Endothelial cell of hepatic sinusoid (primary cell): ENCODE measurements around the gene ATG2A.

Experiments used
- in situ Hi-C: cut with HindIII; loops from 2 replicates; pipeline ENCODE4 v1.10.0; 2017; ENCODE audit warnings: low sequenced_read_pairs

ATG2A gene

GRCh38 chr11:64916775-64917662 lies at the start of gene ATG2A:
Gene ATG2A (minus strand): TSS chr11:64917209. CDS start chr11:64917135, 74 bp downstream.
- in situ Hi-C loops, result no loop called here

DNA sequence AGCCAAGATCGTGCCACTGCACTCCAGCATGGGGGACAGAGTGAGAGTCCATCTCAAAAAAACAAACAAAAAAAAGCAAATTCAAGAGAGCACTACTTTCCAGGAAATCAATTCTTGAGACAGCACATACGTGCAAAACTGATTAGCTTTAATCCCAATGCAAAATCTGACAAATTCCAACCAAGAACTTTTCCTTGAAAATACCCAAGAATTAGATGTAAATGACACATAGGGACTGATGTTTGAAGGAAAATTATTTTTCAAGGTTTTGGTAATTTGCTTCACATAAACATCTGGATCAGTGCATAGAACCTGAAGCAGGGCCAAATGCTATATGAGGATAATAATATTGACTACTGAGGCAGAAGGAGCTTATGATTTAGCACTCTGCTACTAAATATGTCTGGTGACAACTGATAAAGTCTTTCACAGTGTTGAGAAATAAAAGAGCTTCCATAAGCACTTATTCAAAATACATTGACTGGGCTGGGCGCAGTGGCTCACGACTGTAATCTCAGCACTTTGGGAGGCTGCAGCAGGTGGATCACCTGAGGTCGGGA lies 46.1 kb upstream of the ATG2A start:
- in situ Hi-C loops, result no loop called here

DNA sequence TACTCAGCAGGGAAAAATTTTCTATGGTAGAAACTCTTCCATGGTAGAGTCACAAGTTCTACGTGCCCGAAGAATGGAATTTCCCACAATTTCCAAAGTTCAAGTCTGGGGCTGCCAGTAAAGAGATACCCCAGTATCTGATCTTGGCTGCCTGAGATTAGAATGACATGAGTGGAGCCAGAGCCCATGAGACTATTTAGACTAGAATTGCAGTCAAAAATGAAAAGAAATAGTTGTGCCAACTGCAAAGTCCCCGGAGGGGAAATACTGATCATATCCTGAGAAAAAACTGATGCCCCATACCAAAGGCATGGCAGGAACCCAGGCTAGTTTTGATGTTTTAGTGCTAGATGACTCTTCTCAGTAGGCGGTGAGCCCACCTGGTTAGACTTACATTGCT lies 43.7 kb upstream of the ATG2A start:
- in situ Hi-C loops, result no loop called here

GRCh38 chr11:64959498-64959897 lies 42.5 kb upstream of the ATG2A start:
- in situ Hi-C loops, result no loop called here

GRCh38 chr11:64954201-64954600 lies 37.2 kb upstream of the ATG2A start:
- in situ Hi-C loops, result no loop called here

DNA sequence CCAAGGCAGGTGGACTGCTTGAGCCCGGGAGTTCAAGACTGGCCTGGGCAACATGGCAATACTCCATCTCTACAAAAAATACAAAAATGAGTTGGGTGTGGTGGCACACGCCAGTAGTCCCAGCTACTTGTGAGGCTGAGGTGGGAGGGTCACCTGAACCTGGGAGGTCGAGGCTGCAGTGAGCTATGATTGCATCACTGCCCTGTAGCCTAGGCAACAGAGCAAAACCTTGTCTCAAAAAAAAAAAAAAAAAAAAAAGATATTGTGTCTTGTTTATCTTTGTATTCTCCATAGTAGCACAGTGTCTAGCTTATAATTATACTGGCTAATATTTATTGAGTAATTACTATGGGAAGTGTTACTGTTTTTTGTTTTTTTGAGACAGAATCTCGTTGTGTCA lies 34.5 kb upstream of the ATG2A start:
- in situ Hi-C loops, result no loop called here

DNA sequence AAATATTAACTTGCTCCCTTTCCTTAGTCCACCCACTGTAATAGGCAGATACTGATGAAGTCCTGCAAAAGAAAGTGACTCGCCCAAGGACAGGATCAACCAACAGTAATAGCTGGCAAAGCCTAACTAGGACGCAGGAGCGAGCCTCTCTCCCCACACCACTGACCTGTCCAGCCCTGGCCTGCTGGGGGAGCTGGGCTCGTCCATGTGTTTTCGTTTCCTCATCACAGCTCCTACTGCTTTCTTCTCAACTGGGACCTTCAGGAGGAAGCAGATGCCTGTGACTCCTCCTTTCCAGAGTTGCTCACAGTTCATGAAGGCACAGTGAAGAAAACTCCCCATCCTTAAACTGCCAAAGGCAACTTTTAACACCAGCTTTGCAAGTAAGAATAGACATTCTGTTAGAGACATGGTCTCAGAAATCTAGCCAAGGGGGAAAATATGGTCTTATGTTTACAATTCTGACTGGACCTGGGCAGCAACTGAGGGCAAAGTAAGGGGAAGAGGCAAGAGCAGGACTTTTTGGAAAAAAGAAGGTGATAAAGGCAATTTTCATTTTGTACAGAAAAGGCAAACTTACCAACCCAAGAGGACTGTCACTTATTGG lies 30.3 kb upstream of the ATG2A start:
- in situ Hi-C loops, result no loop called here

DNA sequence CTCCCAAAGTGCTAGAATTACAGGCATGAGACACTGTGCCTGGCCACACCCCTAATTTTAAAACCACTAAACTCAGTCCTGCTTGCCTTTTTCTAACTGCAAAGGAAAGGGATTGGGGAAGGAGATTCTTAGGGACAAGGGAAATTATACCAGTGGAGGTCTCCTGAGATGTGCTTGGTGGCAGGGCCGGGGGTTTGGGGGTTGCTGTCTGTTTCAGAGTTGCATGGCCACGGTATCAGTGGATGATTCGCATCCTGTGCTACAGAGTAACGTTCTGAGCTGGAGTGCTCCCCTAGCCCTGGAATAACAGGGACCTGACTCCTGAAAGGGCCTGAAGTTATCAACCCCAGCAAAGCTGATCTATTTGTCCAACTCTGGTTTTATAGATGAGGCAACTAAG lies 19.5 kb upstream of the ATG2A start:
- in situ Hi-C loops, result no loop called here

DNA sequence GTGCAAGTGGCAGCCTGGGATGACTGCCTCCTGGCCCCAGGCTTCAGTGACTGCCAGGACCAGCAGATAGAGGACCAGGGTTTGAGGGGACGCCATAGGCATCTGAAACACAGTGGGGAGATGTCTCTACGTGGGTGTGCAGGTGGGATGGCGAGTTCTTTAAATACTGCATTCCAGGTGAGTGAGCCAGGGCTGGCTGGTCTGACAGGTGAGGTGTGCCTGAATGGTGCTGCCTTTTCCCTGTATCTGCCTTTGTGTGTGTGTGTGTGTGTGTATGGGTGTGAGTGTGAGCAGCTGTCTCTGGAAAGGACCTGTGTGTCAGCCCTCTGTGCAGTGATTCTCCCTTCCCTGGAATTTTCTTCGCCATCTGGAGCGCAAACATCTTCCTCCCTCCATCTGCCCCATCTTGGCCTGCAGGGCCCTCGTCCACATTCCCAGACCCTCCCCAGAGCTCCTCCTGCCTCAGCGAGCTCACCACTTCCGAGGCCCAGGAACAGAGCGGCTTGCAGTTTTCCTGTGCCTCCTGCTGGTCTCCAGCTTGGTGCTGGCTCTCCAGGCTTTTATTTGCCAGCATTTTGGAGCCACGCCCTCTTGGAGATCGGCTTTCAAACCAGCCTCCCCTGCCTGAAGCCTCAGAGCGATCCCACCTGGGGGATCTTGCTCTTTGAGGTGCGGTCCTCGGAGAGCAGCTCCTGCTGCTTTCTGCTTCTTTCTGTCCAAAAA lies 18.5 kb upstream of the ATG2A start, which contains the start of gene GPHA2:
GPHA2 (minus strand) TSS at position 535 of the 723 bp plus-strand sequence; CDS start at position 102, 433 bp downstream.
- in situ Hi-C loops, result no loop called here

GRCh38 chr11:64934682-64935358 lies 17.8 kb upstream of the ATG2A start:
- in situ Hi-C loops, result loop anchor here (5.0 kb wide), 5 partner anchors 32 to 143 kb away; no protein-coding TSS in a partner anchor

GRCh38 chr11:64933935-64934681 lies 17.1 kb upstream of the ATG2A start:
- in situ Hi-C loops, result loop anchor here (5.0 kb wide), 5 partner anchors 33 to 142 kb away; no protein-coding TSS in a partner anchor

GRCh38 chr11:64933213-64933934 lies 16.4 kb upstream of the ATG2A start:
- in situ Hi-C loops, result loop anchor here (5.0 kb wide), 5 partner anchors 34 to 141 kb away; no protein-coding TSS in a partner anchor

DNA sequence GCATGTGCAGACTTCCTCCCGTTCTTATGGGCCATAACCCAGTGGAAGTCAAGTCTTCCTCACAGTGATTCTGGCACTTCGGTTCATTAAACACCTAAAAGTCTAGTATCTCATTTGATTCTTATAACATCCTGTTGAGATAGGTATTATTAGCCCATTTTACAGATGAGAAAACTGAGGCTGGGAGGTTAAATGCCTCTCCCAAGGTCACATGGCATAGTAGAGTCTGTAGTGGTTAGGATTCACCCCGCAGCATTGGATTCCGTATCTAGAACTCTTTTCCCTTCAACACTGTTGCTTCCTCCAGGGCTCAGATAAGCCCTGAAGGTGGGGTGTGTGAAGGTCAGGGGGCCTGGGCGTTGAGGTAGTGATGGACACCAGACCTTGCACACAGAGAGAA lies 15.3 kb upstream of the ATG2A start:
- in situ Hi-C loops, result loop anchor here (5.0 kb wide), 5 partner anchors 35 to 140 kb away; no protein-coding TSS in a partner anchor

DNA sequence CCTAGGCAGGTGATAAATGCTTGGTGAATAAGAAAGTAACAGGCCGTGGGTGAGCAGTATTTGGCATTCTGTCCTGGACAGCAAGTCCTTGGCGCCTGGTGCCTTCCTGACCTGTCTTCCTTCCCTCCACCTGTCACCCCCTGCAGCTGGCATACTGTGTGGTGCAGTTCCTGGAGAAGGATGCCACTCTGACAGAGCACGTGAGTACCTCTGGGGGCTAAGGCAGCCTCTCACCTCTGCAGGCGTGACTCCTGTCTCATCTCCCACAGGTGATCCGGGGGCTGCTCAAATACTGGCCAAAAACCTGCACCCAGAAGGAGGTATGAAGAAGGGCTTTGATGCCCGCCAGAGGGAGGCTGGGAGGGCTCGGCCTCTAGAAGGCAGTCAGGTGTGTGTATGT lies 14.3 kb upstream of the ATG2A start:
- in situ Hi-C loops, result loop anchor here (5.0 kb wide), 5 partner anchors 36 to 139 kb away; no protein-coding TSS in a partner anchor

DNA sequence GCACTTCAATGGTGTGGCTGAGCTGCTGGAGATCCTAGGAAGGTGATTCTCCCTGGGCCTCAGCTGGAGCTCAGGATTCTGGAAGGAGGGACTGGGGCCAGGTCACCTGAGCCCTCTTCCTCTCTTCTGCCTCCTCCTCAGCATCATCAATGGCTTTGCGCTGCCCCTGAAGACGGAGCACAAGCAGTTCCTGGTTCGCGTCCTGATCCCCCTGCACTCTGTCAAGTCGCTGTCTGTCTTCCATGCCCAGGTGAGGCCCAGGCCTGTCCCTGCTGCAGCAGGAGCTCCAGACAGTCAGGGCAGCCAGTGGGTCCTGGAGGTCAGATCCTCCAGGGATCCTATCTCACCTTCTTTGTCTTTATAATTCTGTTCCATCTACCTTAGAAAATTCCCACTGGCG lies 13.3 kb upstream of the ATG2A start:
- in situ Hi-C loops, result loop anchor here (5.0 kb wide), 5 partner anchors 37 to 138 kb away; no protein-coding TSS in a partner anchor

DNA sequence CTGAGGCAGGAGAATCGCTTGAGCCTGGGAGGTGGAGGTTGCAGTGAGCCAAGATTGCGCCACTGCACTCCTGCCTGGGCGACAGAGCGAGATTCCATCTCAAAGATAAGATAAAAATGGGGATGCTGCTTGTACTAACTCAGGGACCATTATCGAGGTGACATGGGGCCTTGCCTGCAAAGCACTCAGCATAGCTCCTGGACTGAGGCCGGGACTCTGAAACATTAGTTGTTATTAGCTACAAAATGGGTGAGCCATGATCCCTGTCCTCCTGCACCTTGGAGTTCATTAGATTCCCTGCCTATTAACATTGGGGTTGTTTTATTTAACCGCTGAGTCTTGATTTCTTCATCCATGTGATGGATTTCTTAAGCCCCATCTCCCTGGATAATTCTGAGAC lies 12.6 kb upstream of the ATG2A start:
- in situ Hi-C loops, result loop anchor here (5.0 kb wide), 5 partner anchors 37 to 137 kb away; no protein-coding TSS in a partner anchor

DNA sequence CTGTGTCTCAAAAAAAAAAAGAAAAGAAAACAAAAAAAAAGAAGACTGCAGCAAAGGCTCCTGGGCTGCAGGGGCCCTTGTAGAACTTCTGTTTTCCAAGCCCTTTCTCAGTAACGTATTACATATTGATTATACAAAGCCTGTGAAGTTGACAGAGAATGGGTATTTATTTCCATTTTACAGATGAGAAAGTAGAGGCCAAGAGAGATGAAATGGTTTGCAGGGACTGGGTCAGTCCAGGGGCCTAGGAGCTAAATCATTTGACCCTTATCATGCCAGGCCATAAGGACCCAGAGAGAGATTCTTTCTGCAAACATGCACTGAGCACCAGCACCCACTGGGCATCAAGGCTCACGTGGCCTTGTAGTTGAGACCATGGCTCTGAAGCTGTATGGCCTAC lies 11.9 kb upstream of the ATG2A start:
- in situ Hi-C loops, result no loop called here

- in situ Hi-C loops, result no loop called here
These were observed 9.7 kb upstream of the ATG2A start for GRCh38 chr11:64926689-64927088.
